ENCODE results near the gene TMEM59L. TPM values are rescaled to one million over a fixed set of nuclear protein-coding genes. Genes with fewer than 3 reads are reported as not detected.

The TMEM59L gene
- total and polyA plus RNA-seq, 10 of the 15 experiments (the other 5 are each of a cell fraction or from before 2014, with no cell fraction given), result 0.06 TPM; not detected in 9

- TF ChIP-seq USF1 (IDR thresholded peaks at IDR 0.05; ENCODE audit: borderline replicate concordance, extremely low read length, insufficient read depth, low read depth, low read length) (peak; percentile 94), STAT1 (conservative IDR thresholded peaks at IDR 0.05) (0 out of 2 replicates have a peak, but pooled peaks have one; percentile 32), BCL3 (IDR thresholded peaks at IDR 0.05; ENCODE audit: borderline replicate concordance, insufficient read depth, low read depth, low read length, poor library complexity, severe bottlenecking) (peak; percentile 78), ATF3 (IDR thresholded peaks at IDR 0.05; ENCODE audit: borderline replicate concordance, extremely low read depth, low read depth, low read length) (peak; percentile 77; the same call in 1 of the 2 replicates), NR2C1 (IDR thresholded peaks at IDR 0.05) (peak; percentile 86), EED (IDR thresholded peaks at IDR 0.05; ENCODE audit: low read depth) (no peak; the same call in 1 of the 2 replicates), SIX5 (IDR thresholded peaks at IDR 0.05; ENCODE audit: low read depth, low read length, severe bottlenecking) (peak; percentile 81), HCFC1 (IDR thresholded peaks at IDR 0.05; ENCODE audit: low read length) (peak; percentile 91), IRF5 (IDR thresholded peaks at IDR 0.05; ENCODE audit: borderline replicate concordance) (no peak), ZBTB40 (IDR thresholded peaks at IDR 0.05; ENCODE audit: borderline replicate concordance) (peak; percentile 86), HDAC6 (IDR thresholded peaks at IDR 0.05; ENCODE audit: unreplicated experiment) (no peak), CHD4 (IDR thresholded peaks at IDR 0.05) (no peak), SMAD5 (IDR thresholded peaks at IDR 0.05; ENCODE audit: low read depth) (peak; percentile 93), ATF7 (IDR thresholded peaks at IDR 0.05; ENCODE audit: low read depth) (no peak; the same call in 1 of the 2 replicates), KDM1A (IDR thresholded peaks at IDR 0.05; ENCODE audit: borderline replicate concordance) (no peak), RELA (IDR thresholded peaks at IDR 0.05; ENCODE audit: borderline replicate concordance, partially characterized antibody) (peak; percentile 89), ZNF207 (IDR thresholded peaks at IDR 0.05; ENCODE audit: borderline replicate concordance) (peak; percentile 77; the same call in 1 of the 2 replicates), POLR2A (IDR thresholded peaks at IDR 0.05; ENCODE audit: low read depth, low read length) (peak; percentile 99), POU2F2 (IDR thresholded peaks at IDR 0.05; ENCODE audit: borderline replicate concordance, low read depth, low read length) (peak; percentile 75), PAX5 (IDR thresholded peaks at IDR 0.05; ENCODE audit: borderline replicate concordance, low read depth, low read length) (peak; percentile 59; the same call in 1 of the 2 replicates), RUNX3 (IDR thresholded peaks at IDR 0.05; ENCODE audit: low read length) (peak; percentile 73), TARDBP (IDR thresholded peaks at IDR 0.05; ENCODE audit: borderline replicate concordance) (peak; percentile 89), NR2F1 (conservative IDR thresholded peaks at IDR 0.05) (no peak; the same call in 1 of the 2 replicates)
Observed at GRCh38 chr19:18571564-18572344, 40.9 kb upstream of the TMEM59L start, which contains the start of gene UBA52 (continued).
